NCI-H748 treated with DMSO at 0.1 percent for 48 hours (cell line): ENCODE results near the gene BRSK2.

Source experiments
- DNase-seq: peaks from one replicate; lab custom pipeline; 2025; lab: John Stamatoyannopoulos, UW

Gene BRSK2

DNA sequence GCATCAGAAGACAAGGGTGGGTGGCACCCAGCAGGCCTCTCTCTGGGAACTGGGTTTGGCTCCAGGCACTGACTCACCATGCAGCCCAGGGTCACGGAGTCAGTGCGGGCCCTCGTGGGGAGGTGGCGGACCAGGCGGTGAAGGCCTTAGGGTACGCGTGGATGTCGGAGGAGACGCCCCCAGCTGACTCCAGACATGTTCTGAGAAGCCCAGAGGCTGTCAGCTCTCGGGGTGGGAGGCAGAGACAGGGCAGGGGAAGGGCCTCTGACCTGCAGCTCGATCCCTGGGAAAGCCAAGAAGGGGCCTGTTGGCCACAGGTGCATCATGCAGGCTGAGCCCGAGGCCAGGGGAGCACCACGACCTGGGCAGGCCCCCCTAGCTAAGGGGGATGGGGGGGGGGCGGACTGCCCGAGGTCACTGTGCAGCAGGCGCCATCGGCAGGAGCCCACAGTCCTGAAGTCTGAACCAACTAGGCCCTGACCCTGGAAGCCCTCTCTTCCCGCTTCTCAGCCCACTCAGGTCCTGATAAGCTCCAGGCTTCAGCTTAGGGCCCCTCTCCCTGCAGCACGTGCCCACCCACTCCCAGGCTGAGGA is 78.8 kb downstream of the BRSK2 start:
- no peak for DNase-seq

DNA sequence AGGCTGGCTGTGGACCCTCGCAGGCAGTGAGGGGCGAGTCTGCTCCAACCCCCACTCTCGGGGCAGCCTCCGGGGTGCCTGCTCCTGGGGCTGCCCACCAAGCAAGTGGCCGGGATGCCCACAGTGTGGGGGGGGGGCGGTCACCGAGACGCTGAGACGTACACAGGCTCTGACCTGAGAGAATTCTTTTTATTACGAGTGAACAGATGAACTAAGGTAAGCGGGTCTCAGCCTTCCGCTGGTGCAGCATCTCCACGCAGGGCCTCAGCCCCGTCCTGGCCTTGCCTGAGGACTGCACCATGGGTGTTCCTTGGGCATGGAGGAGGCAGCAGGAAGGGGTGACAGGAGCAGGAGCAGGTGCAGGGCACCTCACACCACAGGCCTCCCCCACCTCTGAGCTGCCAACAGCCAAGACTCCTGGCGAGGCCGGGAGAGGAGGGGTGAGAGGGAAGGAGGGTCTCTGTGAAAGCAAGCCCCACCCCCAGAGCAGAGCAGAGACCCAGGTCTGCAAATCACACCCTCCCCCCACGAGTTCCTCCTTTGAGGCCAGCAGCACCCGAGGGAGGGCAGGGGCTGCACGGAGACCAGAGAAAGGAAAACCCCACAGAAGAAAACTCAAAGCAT is 79.7 kb downstream of the BRSK2 start:
- no peak for DNase-seq

DNA sequence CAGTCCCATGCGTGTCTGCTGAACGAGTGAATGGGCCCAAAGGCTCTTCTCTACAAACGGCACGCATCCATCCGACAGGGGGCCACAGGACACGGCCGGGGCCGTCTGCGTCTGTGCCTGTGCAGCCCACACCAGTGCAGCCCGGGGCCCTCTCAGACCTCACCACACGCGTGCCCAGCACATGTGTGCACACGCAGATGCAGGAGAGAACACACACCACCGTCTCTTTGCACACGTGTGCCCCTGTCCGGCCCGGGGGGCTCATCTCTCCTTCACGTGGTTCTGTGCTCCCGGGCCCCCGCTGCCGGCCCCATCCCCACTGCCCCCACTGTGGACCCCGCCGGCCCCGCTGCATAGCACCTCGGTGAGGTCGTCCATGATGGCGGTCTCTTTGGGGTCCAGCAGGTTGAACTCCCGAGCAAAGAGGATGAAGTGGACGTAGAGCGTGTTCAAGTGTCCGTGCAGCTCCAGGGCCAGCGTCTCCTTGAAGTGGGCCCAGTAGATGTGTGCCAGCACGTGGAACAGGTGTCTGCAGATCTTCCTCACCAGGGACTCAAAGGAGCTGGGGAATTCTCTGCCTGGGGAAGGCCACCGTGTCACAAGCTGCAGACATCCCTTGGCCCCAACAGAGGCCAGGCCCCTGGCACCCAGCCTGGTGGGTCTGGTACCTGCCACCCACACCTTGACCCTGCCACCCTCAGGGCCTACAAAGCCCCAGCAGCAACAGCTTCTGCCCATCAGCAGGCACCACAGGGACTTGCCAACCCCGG is 80.4 kb downstream of the BRSK2 start:
- no peak for DNase-seq

DNA sequence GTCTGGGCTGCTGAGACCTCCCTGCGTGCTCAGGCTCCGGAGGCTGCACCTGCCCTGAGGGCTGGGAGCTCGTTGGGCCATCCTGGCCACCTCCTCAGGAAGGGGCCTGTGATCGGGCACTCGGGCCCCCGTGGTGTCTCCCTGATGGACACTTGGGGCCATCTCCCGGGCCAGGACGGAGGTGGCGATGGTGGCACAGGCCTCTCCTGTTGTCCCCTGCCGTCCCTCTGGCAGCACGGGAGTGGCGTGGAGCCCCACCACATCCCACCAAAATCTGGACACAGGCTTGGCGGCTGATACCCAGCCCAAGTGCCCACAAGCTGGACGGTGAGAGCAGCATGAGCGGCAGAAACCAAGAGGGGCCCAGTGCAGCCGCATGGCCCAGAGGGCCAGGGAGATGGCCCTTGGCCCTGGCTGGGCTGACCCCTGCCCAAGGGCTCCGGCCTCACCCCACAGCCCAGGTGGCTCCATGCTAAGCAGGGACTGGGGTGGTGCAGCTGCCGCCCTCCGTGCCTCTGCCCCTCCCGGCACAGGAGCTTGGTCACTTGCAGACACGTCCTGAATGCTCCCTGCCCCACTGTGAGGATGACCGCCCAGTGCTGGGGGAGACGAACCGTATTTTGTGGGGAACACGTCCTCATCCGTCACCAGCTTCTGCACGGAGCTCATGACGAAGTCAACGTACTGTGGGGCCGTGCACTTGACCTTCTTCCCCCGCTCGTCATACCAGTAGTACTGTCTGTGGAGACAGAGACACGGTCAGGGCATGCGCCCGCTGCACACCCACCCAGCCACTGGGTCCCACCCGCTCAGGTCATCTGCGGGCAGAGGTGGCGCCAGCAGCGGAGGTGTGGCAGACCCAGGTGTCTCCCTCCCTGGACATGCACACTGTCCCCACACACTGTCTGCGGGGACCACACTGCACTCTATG is 81.2 kb downstream of the BRSK2 start:
- DNase-seq: no peak

- no peak for DNase-seq
Observed at GRCh38 chr11:1471736-1472135, 82.0 kb downstream of the BRSK2 start.

DNA sequence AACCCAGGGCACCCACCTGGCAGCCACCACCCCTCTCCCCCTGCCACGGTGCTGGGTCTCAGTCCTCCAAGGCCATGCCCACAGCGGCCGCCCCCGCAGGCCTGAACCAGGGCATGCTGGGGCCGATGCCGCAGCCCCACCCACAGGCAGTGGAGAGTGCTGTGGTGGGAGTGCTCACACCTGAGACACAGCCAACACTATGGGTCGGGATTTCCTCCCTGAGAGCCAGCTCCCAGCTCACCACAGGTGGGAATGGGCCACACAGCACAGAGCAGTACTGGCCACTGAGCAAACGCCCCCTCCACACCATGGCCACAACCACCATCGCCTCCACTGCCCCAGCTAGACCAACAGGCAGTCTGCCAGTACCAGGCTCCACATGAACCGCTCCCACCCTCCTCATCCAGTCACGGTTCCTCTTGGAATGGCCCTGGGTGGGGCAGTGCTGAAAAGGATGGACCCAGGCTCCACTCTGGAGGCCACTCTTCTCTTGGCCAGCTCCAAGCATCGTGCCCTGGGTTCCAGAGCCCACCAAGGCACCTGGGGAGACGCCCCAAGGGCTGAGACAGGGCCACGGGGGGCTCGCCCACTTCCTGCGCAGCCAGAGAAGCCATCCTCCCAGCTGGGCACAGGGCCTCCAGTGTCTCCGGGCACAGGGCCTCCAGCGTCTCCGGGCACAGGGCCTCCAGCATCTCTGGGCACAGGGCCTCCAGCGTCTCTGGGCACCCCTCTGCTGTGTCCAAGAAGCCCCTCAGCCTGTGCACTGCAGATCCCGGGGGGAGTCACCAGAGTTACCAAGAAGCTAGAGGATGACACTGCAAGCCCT is 82.7 kb downstream of the BRSK2 start:
- DNase-seq: no peak

- DNase-seq: no peak
Observed at GRCh38 chr11:1473011-1473628, 83.4 kb downstream of the BRSK2 start.

DNA sequence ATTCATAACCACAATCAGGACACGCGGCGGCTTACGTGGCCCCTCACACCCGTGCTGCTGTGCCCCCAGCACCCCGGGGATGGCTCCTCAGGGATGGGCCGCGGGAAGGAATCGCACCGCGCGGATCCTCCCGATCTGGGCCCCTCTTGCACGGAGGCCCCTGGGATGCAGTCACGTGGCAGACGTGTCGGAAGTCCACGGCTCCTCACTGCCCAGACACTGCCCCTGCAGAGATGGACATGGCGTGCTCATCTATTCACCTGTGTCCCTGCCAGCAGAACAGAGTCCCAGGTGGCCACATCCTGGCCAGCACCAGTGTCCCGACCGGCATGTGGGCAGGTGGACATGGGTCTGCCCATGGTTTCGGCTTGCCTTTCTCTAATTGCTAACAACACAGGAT is 84.1 kb downstream of the BRSK2 start:
- no peak for DNase-seq

DNA sequence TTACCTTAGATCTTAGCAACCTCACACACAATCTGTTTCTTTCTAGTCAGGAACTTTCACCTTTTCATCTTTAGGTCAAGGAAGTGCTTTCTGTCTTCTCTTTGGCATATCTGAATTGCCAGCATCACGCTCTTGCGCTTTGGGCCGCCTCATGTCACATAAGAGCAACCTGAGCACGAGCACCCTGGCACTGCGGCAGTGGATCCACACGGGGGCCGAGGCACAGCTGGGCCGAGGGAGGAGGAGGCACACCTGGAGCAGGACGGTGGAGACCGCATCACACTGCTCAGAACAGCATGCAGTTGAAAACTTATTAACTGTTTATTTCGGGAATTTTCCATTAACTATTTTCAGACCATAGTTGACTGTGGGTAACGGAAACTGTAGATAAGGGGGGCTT is 86.1 kb downstream of the BRSK2 start:
- DNase-seq: no peak

DNA sequence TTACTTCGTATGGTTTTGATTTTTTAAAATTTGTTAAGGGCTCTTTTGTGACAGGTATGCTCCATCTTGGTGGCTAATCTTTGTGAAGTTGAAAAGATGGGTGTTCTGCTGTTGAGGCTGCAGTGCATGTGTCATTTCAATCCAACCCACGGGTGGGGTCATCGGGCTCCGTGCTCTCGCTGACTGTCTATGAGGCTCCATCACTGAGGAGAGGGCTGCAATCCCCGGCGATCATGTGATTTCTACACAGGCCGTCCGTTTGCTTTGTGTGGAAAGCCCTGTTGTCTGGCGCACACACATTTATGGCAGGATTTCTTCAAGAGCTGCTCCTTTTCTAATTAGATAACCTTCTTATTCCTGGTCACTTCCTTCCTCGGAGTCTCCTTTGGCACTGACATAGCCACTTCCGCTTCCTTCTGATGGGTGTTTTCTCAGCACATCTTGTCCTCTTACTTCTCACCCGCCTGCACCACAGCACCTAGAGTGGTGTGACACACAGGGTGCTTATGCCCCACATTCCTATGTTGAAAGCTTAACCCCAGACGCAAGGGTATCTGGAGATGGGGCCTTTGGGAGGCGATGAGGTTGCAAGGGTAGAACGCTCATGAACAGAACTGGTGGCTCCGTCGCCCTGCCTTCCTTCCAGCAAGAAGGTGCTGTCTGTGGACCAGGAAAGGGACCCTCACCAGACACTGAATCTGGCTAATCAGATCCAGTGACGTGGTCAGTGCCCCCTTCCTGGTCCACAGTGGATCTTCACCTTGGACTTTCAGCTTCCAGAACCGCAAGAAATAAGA is 87.4 kb downstream of the BRSK2 start:
- no peak for DNase-seq

GRCh38 chr11:1478011-1478410 is 88.3 kb downstream of the BRSK2 start:
- no peak for DNase-seq

DNA sequence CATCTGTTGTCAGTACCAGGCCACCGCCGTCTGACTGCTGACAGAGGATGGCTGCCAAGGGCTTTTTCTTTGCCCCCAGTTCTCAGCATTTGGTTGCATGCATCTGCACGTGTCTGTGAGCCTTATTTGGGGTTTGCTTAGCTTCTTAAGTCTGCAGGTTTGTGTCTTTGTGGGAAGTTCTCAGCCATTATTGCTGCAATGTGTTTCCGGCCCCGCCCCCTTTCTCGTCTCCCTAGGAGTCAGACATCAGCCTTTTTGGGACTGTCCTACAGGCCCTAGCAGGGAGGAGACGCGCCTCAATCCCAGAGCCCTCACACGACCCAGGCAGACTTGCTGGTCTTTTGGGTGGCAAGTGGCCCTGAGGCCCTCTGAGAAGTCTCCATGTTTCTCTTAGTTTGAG is 88.8 kb downstream of the BRSK2 start:
- DNase-seq: no peak

- DNase-seq: no peak
Observed at GRCh38 chr11:1479006-1479677, 89.4 kb downstream of the BRSK2 start.

- no peak for DNase-seq
Observed at GRCh38 chr11:1479678-1480118, 90.0 kb downstream of the BRSK2 start.

GRCh38 chr11:1480191-1480554 is 90.4 kb downstream of the BRSK2 start:
- no peak for DNase-seq

DNA sequence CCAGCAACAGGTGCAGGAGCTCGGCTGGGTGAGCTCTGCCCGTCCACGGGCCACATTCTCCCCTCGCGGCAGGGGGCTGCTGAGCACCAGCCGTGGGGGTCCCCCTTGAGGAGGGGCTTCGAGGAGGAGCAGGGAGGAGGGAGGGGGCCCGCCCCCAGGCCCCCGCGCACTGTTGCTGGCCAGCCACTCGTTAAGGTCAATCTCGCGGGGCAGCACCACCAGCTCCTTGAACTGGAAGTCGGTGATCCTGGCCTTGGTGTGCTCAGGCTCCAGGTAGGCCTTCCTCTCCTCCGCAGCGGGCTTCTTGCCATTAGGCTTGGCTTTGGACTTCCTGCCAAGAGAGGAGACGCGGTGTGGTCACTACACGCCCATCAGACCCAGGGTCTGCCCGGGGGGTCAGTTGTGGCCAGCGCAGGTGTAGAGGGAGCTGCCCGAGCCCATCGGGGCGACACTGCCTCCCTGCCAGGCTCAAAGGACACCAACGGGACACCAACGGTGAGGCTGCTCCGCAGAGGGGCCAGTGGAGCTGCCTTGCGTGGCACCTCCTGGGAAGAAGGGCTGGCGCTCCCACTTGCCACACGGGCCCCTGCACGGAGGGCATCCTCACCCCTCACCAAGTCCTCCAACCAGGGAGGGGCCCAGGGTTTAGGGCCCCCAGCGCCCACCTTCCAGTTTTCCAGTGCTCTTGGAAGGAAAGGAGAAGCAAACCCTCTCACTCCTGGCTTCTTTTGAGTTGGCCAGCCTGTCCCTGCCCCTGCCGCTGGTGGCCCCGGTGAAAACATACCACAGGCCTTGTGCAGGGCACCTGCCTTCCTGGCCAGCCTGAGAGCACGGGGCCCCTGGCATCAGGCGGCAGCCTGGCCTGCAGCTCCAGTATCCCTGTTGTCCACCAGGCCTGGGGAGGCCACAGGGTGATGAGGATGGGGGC is 91.1 kb downstream of the BRSK2 start:
- no peak for DNase-seq

DNA sequence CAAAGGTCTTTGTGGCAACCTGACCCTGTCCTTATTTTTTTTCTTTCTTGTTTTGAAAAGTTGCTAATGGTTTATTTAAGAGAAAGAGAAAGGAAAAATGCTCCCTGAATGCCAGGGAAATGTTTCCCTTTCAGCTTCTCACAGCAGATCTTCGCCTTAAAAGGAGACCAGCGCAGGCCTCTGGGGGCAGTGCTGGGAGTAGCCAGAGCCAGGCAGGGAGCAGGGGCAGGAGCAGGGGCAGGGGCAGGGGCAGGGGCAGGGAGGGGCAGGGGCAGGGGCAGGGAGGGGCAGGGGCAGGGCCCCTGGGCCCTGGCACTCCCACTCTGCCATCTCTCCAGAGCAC is 91.7 kb downstream of the BRSK2 start:
- DNase-seq: no peak

DNA sequence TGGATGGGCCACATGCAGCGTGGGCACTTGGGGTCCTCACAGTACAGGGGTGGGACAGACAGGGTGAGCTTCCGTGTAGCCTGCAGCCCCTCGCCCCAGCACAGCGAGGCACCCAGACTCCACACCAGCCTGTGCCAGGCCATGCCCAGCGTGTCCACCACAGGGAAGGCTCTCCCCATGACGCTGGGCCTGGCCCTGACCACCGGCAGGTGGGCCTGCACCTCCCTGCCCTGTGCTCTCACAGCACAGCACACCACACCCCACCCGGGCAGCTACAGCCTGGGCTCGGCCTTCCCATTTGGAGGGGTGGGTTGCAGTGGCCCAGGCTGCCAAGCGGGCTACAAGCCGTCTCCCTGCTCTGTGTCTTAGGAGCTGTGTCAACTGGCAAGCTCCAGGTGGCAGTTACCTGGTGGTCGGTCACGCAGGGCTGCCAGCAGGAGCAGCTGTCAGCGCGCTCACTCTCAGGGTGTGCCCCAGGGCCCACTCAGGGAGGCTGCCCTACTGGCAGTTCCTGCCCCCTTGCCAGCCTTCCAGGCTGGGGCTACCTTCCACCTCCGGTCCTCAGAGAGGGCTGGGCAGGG is 92.2 kb downstream of the BRSK2 start:
- DNase-seq: no peak
